GM19438 (cell line): ENCODE data around the gene TBC1D4.

Experiments used
- ATAC-seq: cut with Tn5 transposase; IDR thresholded peaks from one replicate; pipeline ENCODE4 v1.9.1; 2021; ENCODE audit warnings: low read depth; ENCODE audit not compliant: unreplicated experiment

The TBC1D4 gene

GRCh38 chr13:75482070-75482819 lies at the start of gene TBC1D4:
TSS of gene TBC1D4 (minus strand) at chr13:75482169. CDS start at chr13:75481767, 402 bp downstream.
- peak; percentile 68 for ATAC-seq

- no peak for ATAC-seq
These were observed 48.6 kb upstream of the TBC1D4 start for GRCh38 chr13:75530549-75530961.

- no peak for ATAC-seq
These were observed 40.0 kb upstream of the TBC1D4 start for GRCh38 chr13:75521956-75522355.

- ATAC-seq, result no peak
These were observed 36.6 kb upstream of the TBC1D4 start for GRCh38 chr13:75518439-75519088.

- ATAC-seq, result no peak
These were observed 32.4 kb upstream of the TBC1D4 start for GRCh38 chr13:75514080-75514995.

- ATAC-seq, result no peak
These were observed 31.3 kb upstream of the TBC1D4 start for GRCh38 chr13:75513271-75513670.

GRCh38 chr13:75512253-75512652 lies 30.3 kb upstream of the TBC1D4 start:
- peak; percentile 94 for ATAC-seq

GRCh38 chr13:75511051-75511625 lies 29.2 kb upstream of the TBC1D4 start:
- ATAC-seq, result no peak

- no peak for ATAC-seq
These were observed 26.1 kb upstream of the TBC1D4 start for GRCh38 chr13:75508002-75508548.

- ATAC-seq, result no peak
These were observed 25.3 kb upstream of the TBC1D4 start for GRCh38 chr13:75507027-75508001.

GRCh38 chr13:75506018-75506417 lies 24.0 kb upstream of the TBC1D4 start:
- ATAC-seq, result no peak

- no peak for ATAC-seq
These were observed 23.4 kb upstream of the TBC1D4 start for GRCh38 chr13:75505327-75505726.

- no peak for ATAC-seq
These were observed 14.0 kb upstream of the TBC1D4 start for GRCh38 chr13:75495938-75496337.

- no peak for ATAC-seq
These were observed 12.5 kb upstream of the TBC1D4 start for GRCh38 chr13:75494491-75494890.

GRCh38 chr13:75493156-75493555 lies 11.2 kb upstream of the TBC1D4 start:
- no peak for ATAC-seq

GRCh38 chr13:75492389-75492788 lies 10.4 kb upstream of the TBC1D4 start:
- ATAC-seq, result no peak

GRCh38 chr13:75491376-75491775 lies 9.4 kb upstream of the TBC1D4 start:
- ATAC-seq, result no peak

GRCh38 chr13:75489502-75490263 lies 7.7 kb upstream of the TBC1D4 start:
- ATAC-seq, result peak; percentile 81
